Frontal cortex (tissue), 4 donors: ENCODE results near the gene PRKCA. TPM values are rescaled to one million over a fixed set of nuclear protein-coding genes. Genes with fewer than 3 reads are reported as not detected.
A peak's percentile ranks its signal among the peaks of the same experiment; 100 is the strongest.
"Not testable (repeated sequence)": the region's sequence is repeated elsewhere in the genome, so short reads cannot be mapped to it uniquely, and the experiment has no call there.

Experiments
- DNase-seq, 2 donors: peaks; one replicate each; pipeline ENCODE4 v3.0.0; 2012; ENCODE audit warnings: low spot score in 2 of 2
- FAIRE-seq: peaks from 2 replicates; lab custom pipeline; 2012; peaks lifted over from hg19 to GRCh38; lab: Jason Lieb, UNC
- total RNA-seq: library from RNA; depleted of rRNA; stranded (reverse); fragments of >200 nt; gene quantifications from one replicate; pipeline ENCODE4 v1.2.3, GENCODE V29; 2014
- donor health status: control.
- donor health status: control.
- donor health status: control.

PRKCA gene
- total RNA-seq, 1 donor from 2014 or later, result 24.9 TPM

DNA sequence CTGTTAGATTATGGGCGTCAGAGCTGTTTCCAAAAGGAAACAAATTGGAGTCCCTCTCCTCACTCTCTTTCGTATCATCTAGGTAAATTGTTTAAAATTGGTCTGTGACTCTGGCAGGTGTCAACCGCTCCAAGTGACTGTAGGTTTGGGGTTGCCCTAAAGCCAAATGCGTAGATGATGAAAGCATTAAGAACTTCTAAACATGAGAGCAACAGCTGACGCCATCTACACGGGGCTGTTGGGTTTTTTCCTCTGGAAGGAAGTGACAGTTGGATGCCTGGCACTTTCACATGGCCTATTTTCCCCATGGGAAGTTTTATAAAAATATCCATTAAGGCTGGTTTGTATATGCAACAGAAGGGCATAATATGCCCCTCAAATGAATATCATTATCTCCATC lies 316.8 kb downstream of the PRKCA start:
- FAIRE-seq (no peak), DNase-seq (no peak)

DNA sequence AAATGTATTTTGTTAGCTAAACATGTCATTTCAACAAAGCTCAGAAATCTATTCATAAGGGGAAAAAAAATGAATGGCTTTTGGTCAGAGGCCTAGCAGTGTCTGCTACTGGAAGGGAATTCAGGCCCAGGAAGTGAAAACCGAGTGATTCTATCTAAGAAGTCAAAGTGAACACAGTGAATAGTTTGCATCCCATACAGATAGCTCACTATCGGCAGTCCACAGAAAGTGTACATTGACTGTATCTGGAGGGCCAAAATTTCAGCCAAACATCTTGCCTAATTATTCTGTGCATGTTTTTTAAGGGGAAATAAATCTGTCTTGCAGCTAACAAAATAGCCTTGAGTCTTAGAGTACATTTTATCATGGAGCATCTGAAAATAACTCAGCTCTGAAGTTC lies 318.1 kb downstream of the PRKCA start:
- DNase-seq (no peak), FAIRE-seq (no peak)

- not testable (repeated sequence) for DNase-seq, FAIRE-seq
These were observed 322.2 kb downstream of the PRKCA start for GRCh38 chr17:66624630-66625029.

DNA sequence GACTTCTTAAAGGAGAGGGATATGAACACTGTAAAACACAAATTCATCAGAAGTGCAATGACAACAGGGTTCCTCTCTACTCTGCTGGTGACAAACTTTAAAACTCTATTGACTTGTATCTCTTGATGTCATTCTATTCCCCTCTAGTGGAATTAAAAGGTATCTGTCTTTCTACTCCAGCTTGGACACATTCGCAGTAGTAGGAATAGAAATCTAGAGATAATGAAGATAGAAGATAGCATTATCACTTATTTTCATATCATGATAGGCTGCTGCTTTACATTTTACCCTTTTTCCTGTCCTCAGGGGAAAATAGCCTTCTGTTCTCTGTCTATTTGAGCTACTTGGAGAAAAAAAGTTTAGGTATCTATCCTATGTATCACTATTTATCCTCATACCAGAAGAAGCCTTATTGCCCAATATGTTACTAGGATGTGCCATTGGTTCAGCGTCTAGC lies 322.9 kb downstream of the PRKCA start:
- DNase-seq (peak in 1 of 2 donors; percentile 44), FAIRE-seq (no peak)

- DNase-seq (no peak), FAIRE-seq (no peak)
These were observed 325.6 kb downstream of the PRKCA start for GRCh38 chr17:66627985-66628384.

GRCh38 chr17:66629762-66630161 lies 327.3 kb downstream of the PRKCA start:
- FAIRE-seq, result no peak
- no peak for DNase-seq

- FAIRE-seq (no peak), DNase-seq (no peak)
These were observed 328.0 kb downstream of the PRKCA start for GRCh38 chr17:66630379-66630778.

- no peak for FAIRE-seq
- DNase-seq, result no peak
These were observed 328.5 kb downstream of the PRKCA start for GRCh38 chr17:66630828-66631472.

DNA sequence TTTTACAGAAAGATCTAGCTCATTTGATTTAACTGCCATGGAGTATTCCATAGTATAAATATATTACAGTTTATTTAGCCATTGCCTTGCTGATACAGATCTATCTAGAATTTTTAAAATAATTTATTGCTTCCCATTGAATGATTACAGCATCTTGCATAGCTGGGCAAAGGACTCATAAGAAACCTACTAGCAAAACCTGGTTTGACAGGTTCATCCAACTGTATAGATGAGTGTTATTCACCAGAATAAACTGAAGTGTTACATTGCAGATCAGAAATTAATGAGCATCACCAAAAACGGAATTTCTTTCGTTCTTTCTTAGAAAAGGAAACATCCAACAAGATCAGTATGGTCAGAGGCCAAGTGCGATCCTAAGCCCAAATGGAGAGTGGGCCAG lies 330.3 kb downstream of the PRKCA start:
- FAIRE-seq (no peak), DNase-seq (no peak)

DNA sequence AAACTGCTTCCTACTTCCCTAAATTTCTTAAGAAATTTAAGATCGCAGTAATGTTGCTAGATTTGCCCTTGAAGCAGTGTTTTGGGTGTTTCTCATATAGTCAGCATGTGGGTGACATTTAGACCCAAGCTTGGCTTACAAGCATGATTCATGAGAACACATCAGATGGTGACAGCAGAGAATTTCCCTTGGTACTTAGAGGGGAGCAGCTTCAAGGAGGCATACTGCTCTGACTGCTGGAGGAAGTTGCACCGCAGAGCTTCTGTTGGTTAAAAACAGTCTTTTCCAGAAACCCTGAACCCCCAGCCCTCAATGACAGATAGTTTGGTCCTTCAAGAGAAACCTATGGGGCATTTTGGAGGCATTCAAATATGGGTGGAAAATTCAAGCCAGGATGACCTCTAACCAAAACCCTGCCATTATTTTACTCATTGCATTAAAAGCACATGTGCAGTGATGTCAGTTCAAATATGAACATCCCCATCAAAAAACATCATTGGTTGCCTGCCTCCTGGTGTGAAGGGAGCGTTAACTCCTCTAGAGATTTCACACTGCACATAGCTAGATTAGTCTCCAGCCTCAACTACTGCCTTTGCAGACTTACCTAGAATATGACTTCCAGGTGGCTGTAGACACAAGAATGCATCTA lies 331.0 kb downstream of the PRKCA start:
- FAIRE-seq, result no peak

GRCh38 chr17:66634193-66634592 lies 331.8 kb downstream of the PRKCA start:
- FAIRE-seq (no peak), DNase-seq (no peak)

More for the DNA sequence above, 331.0 kb downstream of the PRKCA start:
- DNase-seq, result no peak

DNA sequence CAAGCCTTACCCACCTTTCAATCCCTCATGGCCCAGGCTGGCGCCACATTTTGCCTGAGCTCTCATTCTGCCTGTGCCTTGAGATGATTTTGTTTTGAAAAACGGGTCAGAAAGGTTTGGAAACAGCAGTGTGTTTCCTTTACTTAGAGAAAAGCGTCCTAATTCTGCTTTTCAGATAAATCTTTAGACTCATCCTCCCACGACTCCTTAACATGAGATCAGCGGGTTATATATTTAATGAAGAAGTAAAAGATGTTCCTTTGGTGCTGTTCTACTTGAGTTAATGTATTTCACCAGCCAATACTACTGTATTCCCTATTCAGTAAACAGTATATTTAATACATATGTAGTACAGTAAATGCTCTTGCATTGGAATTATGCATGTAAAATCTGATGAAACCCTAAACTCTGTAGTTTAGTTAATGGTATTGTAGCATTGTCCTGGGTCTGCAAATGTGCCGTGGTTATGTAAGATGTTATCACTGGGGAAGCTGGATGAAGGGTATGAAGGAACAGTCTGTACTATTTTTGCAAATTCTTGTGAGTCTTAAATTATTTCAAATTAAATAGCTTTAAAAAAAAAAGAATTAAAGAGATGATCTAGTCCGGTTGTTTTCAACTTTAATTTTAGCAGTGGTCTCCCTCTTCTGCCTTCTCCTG lies 333.1 kb downstream of the PRKCA start:
- DNase-seq (no peak), FAIRE-seq (no peak)

GRCh38 chr17:66636111-66636510 lies 333.7 kb downstream of the PRKCA start:
- FAIRE-seq, result no peak
- DNase-seq, result no peak

- FAIRE-seq, result no peak
These were observed 335.1 kb downstream of the PRKCA start for GRCh38 chr17:66637491-66637890.

GRCh38 chr17:66638707-66639479 lies 336.5 kb downstream of the PRKCA start:
- DNase-seq (no peak), FAIRE-seq (no peak)

More at GRCh38 chr17:66637491-66637890, 335.1 kb downstream of the PRKCA start:
- no peak for DNase-seq

GRCh38 chr17:66643815-66644710 lies 341.6 kb downstream of the PRKCA start:
- no peak for FAIRE-seq
- no peak for DNase-seq

- FAIRE-seq (no peak), DNase-seq (no peak)
These were observed 342.8 kb downstream of the PRKCA start for GRCh38 chr17:66645259-66645658.

GRCh38 chr17:66647391-66647983 lies 345.1 kb downstream of the PRKCA start:
- no peak for FAIRE-seq

More at GRCh38 chr17:66647391-66647983, 345.1 kb downstream of the PRKCA start:
- no peak for DNase-seq
